Measurements from ENCODE around the gene SLC6A18.

GRCh38 chr5:1208743-1209488, 16.3 kb upstream of the SLC6A18 start:
- TF ChIP-seq, protein P1, sequence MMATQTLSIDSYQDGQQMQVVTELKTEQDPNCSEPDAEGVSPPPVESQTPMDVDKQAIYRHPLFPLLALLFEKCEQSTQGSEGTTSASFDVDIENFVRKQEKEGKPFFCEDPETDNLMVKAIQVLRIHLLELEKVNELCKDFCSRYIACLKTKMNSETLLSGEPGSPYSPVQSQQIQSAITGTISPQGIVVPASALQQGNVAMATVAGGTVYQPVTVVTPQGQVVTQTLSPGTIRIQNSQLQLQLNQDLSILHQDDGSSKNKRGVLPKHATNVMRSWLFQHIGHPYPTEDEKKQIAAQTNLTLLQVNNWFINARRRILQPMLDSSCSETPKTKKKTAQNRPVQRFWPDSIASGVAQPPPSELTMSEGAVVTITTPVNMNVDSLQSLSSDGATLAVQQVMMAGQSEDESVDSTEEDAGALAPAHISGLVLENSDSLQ (IDR thresholded peaks at IDR 0.05): no peak
- TF ChIP-seq L3MBTL2 (conservative IDR thresholded peaks at IDR 0.05) (no peak), LEF1 (IDR thresholded peaks at IDR 0.05; ENCODE audit: borderline replicate concordance) (no peak), CTBP1 (IDR thresholded peaks at IDR 0.05; ENCODE audit: borderline replicate concordance) (no peak)
